Panc1 (cell line): ENCODE results near the gene FANK1. TPM values are rescaled to one million over a fixed set of nuclear protein-coding genes. Genes with fewer than 3 reads are reported as not detected.
A peak's percentile ranks its signal among the peaks of the same experiment; 100 is the strongest.

Source experiments
- ATAC-seq: fragments of 200-7000 bp; cut with Tn5 transposase; 2 replicates; pipeline ENCODE4 v1.9.1; 2020; ENCODE audit warnings: mild to moderate bottlenecking, moderate library complexity
- BruUV-seq: library from RNA; stranded (reverse); fragments of 400-500 nt; replicated peaks from 2 replicates; lab custom pipeline; 2021; lab: Mats Ljungman, UMichigan
- CTCF ChIA-PET: fragments of 300-600 bp; sonication (Branson Sonifier 250); formaldehyde crosslinking; loops from one replicate; lab custom pipeline; 2022; ENCODE audit warnings: antibody characterized with exemption; lab: Charles Lee
- POLR2A ChIA-PET: fragments of 300-600 bp; sonication (Branson Sonifier 250); formaldehyde crosslinking; loops from one replicate; lab custom pipeline; 2022; ENCODE audit warnings: antibody characterized with exemption; lab: Charles Lee
- DNase-seq: peaks from one replicate; pipeline ENCODE4 v3.0.0-alpha.2; 2010; ENCODE audit warnings: low read depth, low spot score
- H3K27ac ChIP-seq: 2 replicates; pipeline ENCODE4 v1.5.1; 2011; ENCODE audit warnings: mild to moderate bottlenecking, low read length, inconsistent platforms
- H3K27me3 ChIP-seq: fragments of 200-500 bp; sonication (Bioruptor generic); 2 replicates; pipeline ENCODE4 v1.6.0; 2014; ENCODE audit warnings: low read length, inconsistent platforms; ENCODE audit not compliant: control insufficient read depth, insufficient read depth
- H3K36me3 ChIP-seq: fragments of 200-500 bp; sonication (Bioruptor generic); 2 replicates; pipeline ENCODE4 v1.5.1; 2014; ENCODE audit warnings: inconsistent platforms, mild to moderate bottlenecking, low read length, moderate library complexity; ENCODE audit not compliant: control insufficient read depth, insufficient read depth
- H3K4me1 ChIP-seq: 2 replicates; pipeline ENCODE4 v1.5.1; 2011; ENCODE audit warnings: inconsistent platforms, mild to moderate bottlenecking, low read length, moderate library complexity; ENCODE audit not compliant: control insufficient read depth, insufficient read depth
- H3K4me3 ChIP-seq, 2 experiments: 2 replicates each; pipeline ENCODE4 v1.5.1; 2011 to 2012; ENCODE audit warnings: low read depth in 2 of 2, low read length in 2 of 2, mild to moderate bottlenecking in 2 of 2, inconsistent platforms in 1 of 2, moderate library complexity in 1 of 2
- H3K9me3 ChIP-seq: fragments of 200-500 bp; sonication (Bioruptor generic); 2 replicates; pipeline ENCODE4 v1.5.1; 2014; ENCODE audit warnings: low read depth, mild to moderate bottlenecking, inconsistent platforms, low read length, moderate library complexity; ENCODE audit not compliant: control insufficient read depth, insufficient read depth
- POLR2AphosphoS5 ChIP-seq: IDR thresholded peaks from 2 replicates; pipeline ENCODE4 v1.6.1; 2012; ENCODE audit warnings: mild to moderate bottlenecking, low read depth, low read length, moderate library complexity
- SIN3A ChIP-seq: IDR thresholded peaks from 2 replicates; pipeline ENCODE4 v1.6.1; 2012; ENCODE audit warnings: low read depth, mild to moderate bottlenecking, low read length, moderate library complexity, borderline replicate concordance; ENCODE audit not compliant: insufficient read depth
- TCF7L2 ChIP-seq: IDR thresholded peaks from 2 replicates; pipeline ENCODE4 v1.6.1; 2011; ENCODE audit warnings: mild to moderate bottlenecking, low read depth, low read length, inconsistent platforms
- in situ Hi-C: cut with HindIII; loops from 2 replicates; pipeline ENCODE4 v1.10.0; 2016; ENCODE audit warnings: low sequenced_read_pairs, low pct_unique_long_range_greater_than_20kb
- intact Hi-C: fragments of 100-400 bp; cut with micrococcal nuclease; formaldehyde crosslinking; loops from one replicate; pipeline ENCODE4 v1.10.0; 2022; ENCODE audit not compliant: unreplicated experiment
- total RNA-seq: library from RNA; stranded (reverse); gene quantifications from one replicate; pipeline ENCODE4 v1.2.1, GENCODE V29; 2021; ENCODE audit not compliant: unreplicated experiment
- TF ChIP-seq, protein P1 (sequence below), 2 experiments: IDR thresholded peaks; 2 replicates each; pipeline ENCODE4 v1.6.1; 2011 to 2012; ENCODE audit warnings: low read depth in 2 of 2, control low read depth in 1 of 2, low read length in 1 of 2, mild to moderate bottlenecking in 1 of 2, moderate library complexity in 1 of 2; ENCODE audit not compliant: insufficient read depth in 1 of 2
- TF ChIP-seq, protein P2 (sequence below): fragments of 450-650 bp; IDR thresholded peaks from 2 replicates; pipeline ENCODE4 v1.5.1; 2017; ENCODE audit warnings: mild to moderate bottlenecking

FANK1 gene
- total RNA-seq, 1 experiment from 2014 or later = 19.1 TPM

DNA sequence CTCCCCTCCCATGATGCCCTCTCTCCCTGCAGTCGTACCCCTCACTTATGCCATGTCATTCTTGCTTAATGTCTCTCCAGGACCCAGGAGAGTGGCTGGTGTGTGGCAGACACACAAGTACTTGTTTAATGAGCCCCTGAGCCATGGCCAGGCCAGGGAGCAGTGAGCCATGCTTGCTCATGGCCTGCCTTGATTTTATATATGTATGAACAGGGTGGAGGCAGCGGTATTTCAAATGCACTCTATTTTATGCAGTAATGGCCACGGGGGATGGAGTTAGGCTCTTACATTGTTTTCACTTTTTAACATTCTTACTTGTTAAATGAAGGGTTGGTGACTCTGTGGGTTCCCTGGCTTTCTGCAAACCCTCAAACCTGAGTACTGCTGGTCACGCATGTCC, 144.8 kb downstream of the FANK1 start:
- no peak for DNase-seq
- CTCF ChIA-PET = no interaction called here

DNA sequence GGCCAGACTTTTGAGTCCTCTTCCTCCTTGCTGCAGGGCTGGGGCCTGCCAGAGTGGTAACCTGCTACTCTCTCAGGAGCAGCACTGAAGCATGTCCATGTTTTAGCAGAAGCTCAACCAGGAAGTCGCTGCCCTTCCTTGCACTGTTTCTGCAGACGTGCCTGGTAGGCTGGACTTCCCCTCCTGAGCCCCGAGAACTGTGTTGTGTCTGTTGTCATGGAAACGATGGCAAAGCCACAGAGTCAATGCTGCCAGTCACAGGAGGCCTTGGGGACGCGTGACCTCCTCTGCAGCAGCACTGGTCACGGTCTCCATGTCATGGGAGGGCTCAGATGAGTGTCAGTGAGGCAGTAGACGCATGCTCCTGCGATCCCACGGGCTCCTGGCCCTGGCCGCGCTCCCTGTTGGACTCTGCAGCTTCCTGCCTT, 145.5 kb downstream of the FANK1 start:
- no peaks in the 10 kb centered on the region for H3K36me3 ChIP-seq
- no TSS peak for BruUV-seq
- H3K4me3 ChIP-seq = no peak overlapping the region
- peak; percentile 68 for ATAC-seq
- no peaks in the 10 kb centered on the region; the same call in 1 of the 2 replicates for H3K4me1 ChIP-seq
- TF ChIP-seq, protein P1, sequence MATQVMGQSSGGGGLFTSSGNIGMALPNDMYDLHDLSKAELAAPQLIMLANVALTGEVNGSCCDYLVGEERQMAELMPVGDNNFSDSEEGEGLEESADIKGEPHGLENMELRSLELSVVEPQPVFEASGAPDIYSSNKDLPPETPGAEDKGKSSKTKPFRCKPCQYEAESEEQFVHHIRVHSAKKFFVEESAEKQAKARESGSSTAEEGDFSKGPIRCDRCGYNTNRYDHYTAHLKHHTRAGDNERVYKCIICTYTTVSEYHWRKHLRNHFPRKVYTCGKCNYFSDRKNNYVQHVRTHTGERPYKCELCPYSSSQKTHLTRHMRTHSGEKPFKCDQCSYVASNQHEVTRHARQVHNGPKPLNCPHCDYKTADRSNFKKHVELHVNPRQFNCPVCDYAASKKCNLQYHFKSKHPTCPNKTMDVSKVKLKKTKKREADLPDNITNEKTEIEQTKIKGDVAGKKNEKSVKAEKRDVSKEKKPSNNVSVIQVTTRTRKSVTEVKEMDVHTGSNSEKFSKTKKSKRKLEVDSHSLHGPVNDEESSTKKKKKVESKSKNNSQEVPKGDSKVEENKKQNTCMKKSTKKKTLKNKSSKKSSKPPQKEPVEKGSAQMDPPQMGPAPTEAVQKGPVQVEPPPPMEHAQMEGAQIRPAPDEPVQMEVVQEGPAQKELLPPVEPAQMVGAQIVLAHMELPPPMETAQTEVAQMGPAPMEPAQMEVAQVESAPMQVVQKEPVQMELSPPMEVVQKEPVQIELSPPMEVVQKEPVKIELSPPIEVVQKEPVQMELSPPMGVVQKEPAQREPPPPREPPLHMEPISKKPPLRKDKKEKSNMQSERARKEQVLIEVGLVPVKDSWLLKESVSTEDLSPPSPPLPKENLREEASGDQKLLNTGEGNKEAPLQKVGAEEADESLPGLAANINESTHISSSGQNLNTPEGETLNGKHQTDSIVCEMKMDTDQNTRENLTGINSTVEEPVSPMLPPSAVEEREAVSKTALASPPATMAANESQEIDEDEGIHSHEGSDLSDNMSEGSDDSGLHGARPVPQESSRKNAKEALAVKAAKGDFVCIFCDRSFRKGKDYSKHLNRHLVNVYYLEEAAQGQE (IDR thresholded peaks at IDR 0.05; ENCODE audit: insufficient read depth in 1 of 2, low read depth in 2 of 2, low read length in 1 of 2) = no peak
- no peak for TF ChIP-seq TCF7L2
- TF ChIP-seq, protein P2, sequence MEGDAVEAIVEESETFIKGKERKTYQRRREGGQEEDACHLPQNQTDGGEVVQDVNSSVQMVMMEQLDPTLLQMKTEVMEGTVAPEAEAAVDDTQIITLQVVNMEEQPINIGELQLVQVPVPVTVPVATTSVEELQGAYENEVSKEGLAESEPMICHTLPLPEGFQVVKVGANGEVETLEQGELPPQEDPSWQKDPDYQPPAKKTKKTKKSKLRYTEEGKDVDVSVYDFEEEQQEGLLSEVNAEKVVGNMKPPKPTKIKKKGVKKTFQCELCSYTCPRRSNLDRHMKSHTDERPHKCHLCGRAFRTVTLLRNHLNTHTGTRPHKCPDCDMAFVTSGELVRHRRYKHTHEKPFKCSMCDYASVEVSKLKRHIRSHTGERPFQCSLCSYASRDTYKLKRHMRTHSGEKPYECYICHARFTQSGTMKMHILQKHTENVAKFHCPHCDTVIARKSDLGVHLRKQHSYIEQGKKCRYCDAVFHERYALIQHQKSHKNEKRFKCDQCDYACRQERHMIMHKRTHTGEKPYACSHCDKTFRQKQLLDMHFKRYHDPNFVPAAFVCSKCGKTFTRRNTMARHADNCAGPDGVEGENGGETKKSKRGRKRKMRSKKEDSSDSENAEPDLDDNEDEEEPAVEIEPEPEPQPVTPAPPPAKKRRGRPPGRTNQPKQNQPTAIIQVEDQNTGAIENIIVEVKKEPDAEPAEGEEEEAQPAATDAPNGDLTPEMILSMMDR = no peak
- TF ChIP-seq SIN3A = no peak
- no peak for TF ChIP-seq POLR2AphosphoS5
- ChIA-PET POLR2A (no interaction called here), CTCF (interaction anchor here (0.8 kb wide), 1 partner anchor 46 kb away, joined by 5 read pairs; no protein-coding TSS in a partner anchor)
- in situ Hi-C loops = no loop called here
- no peaks in the 10 kb centered on the region for H3K27me3 ChIP-seq
- intact Hi-C loops = no loop called here
- H3K9me3 ChIP-seq = no peaks in the 10 kb centered on the region
- no peak overlapping the region for H3K27ac ChIP-seq
- DNase-seq = no peak

More for the DNA sequence above, 144.8 kb downstream of the FANK1 start:
- POLR2A ChIA-PET = no interaction called here
- Histone ChIP-seq H3K4me1 (no peaks in the 10 kb centered on the region; the same call in 1 of the 2 replicates), H3K9me3 (no peaks in the 10 kb centered on the region), H3K36me3 (no peaks in the 10 kb centered on the region), H3K27ac (no peak overlapping the region), H3K4me3 (no peak overlapping the region), H3K27me3 (no peaks in the 10 kb centered on the region)
- intact Hi-C loops = no loop called here
- no peak for TF ChIP-seq TCF7L2
- TF ChIP-seq, protein P1 (IDR thresholded peaks at IDR 0.05; ENCODE audit: insufficient read depth in 1 of 2, low read depth in 2 of 2, low read length in 1 of 2) = no peak
- no peak for TF ChIP-seq SIN3A
- TF ChIP-seq, protein P2 = no peak
- no peak for TF ChIP-seq POLR2AphosphoS5
- in situ Hi-C loops = no loop called here
- ATAC-seq = no peak
- no TSS peak for BruUV-seq
